Subcutaneous adipose tissue (tissue), 4 donors: Measurements from ENCODE around the gene HOXD3. TPM values are rescaled to one million over a fixed set of nuclear protein-coding genes. Genes with fewer than 3 reads are reported as not detected.

Experiments used
- total RNA-seq, 4 donors: library from RNA; depleted of rRNA; stranded (reverse); fragments of >200 nt; gene quantifications; one replicate each; pipeline ENCODE4 v1.1.0, GENCODE V29; 2016
- TF ChIP-seq, protein P1 (sequence below): fragments of 450-650 bp; IDR thresholded peaks from one replicate; pipeline ENCODE4 v1.5.1; 2016; ENCODE audit warnings: low read depth, mild to moderate bottlenecking, control low read depth, antibody characterized with exemption, moderate library complexity

Gene HOXD3
- total RNA-seq, 4 donors from 2014 or later = 1.3 to 23.0 (median 3.6) TPM

DNA sequence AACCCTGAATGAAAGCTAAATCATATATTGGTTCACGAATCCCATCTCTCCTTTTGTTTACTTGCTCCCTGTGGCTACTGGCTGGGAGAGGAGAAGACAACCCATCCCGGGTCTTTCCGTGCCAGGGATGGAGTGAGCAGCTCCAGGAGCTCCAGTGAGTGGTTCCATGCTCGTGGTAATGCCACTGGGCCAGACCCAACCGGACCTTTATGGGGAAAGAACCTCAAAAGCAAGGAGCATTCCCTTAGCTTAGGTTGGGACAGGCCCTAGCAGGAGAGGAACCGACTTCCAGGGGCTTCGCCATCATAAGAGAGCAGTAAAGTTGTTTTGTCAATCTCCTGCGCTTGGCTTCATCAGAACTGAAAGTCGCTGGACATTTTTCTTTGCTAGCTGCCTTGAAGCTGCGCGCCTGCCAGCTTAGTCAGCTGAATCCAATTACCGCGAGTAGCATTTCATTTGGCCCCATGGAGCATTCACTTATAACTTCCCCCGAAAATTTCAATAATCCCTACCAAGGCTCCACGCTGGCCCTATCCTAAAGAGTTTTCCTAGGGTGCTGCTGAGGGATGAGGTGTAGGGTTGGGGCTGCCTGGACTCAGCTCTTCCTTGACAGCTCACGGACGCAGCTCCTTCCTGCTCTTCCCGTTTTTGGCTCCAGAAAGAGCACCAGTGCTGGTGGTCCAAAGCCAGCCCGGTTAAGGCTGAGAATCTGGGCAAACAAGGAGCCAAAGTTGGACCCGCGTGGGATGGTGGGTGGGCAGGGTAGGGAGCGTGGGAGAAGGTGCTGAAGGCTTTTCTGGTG, 4.9 kb downstream of the HOXD3 start:
- TF ChIP-seq, protein P1, sequence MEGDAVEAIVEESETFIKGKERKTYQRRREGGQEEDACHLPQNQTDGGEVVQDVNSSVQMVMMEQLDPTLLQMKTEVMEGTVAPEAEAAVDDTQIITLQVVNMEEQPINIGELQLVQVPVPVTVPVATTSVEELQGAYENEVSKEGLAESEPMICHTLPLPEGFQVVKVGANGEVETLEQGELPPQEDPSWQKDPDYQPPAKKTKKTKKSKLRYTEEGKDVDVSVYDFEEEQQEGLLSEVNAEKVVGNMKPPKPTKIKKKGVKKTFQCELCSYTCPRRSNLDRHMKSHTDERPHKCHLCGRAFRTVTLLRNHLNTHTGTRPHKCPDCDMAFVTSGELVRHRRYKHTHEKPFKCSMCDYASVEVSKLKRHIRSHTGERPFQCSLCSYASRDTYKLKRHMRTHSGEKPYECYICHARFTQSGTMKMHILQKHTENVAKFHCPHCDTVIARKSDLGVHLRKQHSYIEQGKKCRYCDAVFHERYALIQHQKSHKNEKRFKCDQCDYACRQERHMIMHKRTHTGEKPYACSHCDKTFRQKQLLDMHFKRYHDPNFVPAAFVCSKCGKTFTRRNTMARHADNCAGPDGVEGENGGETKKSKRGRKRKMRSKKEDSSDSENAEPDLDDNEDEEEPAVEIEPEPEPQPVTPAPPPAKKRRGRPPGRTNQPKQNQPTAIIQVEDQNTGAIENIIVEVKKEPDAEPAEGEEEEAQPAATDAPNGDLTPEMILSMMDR = no peak

- TF ChIP-seq, protein P1 = no peak
Observed at GRCh38 chr2:176162911-176163671, 6.0 kb downstream of the HOXD3 start.

DNA sequence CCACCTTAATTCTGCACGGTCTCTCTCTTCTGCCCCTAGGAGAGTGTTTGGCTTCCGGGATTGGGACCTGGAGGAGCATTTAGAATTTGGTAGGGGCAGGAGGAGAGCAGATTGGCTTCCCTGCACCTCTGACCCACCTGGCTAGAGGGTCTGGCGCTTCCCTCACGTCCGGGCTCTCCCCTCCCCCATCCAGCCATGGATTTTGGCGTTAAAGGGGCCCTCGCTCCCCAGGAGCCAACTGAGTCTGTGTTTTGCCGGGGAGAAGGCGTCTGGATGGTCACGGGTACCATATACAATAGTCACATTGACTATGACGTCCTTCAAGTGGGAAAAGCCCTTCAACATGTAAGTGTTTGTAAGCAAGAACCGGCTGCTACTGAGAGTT, 6.6 kb downstream of the HOXD3 start:
- TF ChIP-seq, protein P1 = no peak

DNA sequence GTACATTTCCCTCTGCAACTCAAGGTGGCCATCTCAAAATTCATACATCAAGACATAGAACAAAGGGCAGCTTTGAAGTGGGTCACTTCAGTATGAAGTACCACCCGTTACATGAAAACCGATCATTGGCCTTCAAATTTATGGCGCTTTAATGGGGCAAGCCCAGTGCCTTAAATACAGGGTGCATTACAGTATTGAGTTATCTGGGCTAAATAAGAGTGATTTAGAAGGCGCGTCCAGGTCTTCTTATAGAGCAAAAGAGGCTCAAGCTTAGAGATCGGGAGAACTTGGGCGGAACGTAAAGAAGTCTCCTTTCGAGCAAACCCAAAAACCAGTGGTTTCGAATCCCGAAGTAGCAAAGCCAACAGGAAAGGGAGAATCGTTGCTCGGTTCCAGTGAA, 7.1 kb downstream of the HOXD3 start:
- TF ChIP-seq, protein P1 = no peak

DNA sequence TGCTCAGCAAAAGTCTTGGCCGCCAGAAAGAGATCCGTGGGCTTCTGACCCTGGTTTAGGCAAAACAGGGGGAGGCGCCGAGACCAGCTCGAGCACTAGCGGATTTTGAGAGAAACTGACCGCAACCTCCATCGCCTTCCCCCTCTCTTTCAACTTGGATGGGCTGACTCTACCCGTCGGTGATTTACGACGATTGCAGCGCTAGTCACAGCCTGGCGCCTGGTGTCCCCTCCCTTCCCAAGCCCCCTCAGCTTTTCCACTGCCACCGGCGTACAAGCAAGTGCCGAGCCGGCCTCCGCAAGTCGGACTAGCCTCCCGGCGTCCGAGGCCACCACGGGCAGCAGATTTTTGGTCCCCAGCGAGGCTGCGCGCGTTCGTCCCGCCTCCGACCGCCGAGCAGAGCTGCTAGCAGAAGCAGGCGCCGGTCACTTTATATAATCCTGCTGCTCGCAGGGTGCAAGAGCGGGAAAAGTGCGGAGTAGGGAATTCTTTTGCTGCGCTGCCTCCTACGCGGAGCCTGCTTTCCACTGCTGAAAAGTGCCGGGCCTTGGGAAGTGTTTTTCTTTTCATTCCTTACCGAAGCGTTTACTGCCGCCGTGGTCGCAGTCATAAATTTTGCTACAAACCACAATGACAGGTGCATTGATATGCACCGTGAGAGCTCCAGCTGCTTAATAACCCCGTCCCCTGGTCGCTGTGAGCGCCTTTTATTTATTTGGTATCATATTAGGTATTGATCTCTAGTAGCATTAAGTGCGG, 7.7 kb downstream of the HOXD3 start:
- TF ChIP-seq, protein P1 = no peak

GRCh38 chr2:176165370-176166050, 8.4 kb downstream of the HOXD3 start:
- TF ChIP-seq, protein P1 = no peak
